ENCODE results near the gene RETREG3.
A peak's percentile ranks its signal among the peaks of the same experiment; 100 is the strongest.

DNA sequence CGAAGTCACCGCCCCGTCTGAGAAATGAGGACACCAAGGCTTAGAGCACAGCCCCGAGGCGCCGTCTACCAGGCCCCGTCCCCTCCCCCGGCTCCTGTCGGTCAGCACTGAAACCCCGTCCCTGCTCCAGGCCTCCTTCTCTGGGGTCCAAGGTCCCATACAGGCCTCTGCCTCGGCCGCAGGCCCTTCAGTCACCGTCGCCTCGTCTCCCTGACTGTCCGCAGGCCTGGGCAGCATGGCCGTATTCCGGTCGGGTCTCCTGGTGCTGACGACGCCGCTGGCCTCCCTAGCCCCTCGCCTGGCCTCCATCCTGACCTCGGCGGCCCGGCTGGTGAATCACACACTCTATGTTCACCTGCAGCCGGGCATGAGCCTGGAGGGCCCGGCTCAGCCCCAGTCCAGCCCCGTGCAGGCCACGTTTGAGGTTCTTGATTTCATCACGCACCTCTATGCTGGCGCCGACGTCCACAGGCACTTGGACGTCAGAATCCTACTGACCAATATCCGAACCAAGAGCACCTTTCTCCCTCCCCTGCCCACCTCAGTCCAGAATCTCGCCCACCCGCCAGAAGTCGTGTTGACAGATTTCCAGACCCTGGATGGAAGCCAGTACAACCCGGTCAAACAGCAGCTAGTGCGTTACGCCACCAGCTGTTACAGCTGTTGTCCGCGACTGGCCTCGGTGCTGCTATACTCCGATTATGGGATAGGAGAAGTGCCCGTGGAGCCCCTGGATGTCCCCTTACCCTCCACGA is 46.6 kb downstream of the RETREG3 start:
- TF ChIP-seq CTCF (conservative IDR thresholded peaks at IDR 0.05; ENCODE audit: low read length) (peak; percentile 25; the same call in 1 of the 2 replicates), EZH2phosphoT487 (IDR thresholded peaks at IDR 0.05; ENCODE audit: borderline replicate concordance, low read depth, low read length) (no peak)

Data from OCI-LY7 (cell line).